Measurements from ENCODE around the gene TMEM273. TPM values are rescaled to one million over a fixed set of nuclear protein-coding genes. Genes with fewer than 3 reads are reported as not detected.

Gene TMEM273
- total RNA-seq, 1 donor from 2014 or later = 63.1 TPM

- Histone ChIP-seq H3K9me3 (no peaks in the 10 kb centered on the region), H3K4me1 (no peaks in the 10 kb centered on the region), H3K27me3 (no peaks in the 10 kb centered on the region), H3K27ac (no peak overlapping the region), H3K36me3 (no peaks in the 10 kb centered on the region), H3K4me3 (no peak overlapping the region)
- DNase-seq = no peak
- intact Hi-C loops (cut with DNase I) = no loop called here
- TF ChIP-seq, protein P1, sequence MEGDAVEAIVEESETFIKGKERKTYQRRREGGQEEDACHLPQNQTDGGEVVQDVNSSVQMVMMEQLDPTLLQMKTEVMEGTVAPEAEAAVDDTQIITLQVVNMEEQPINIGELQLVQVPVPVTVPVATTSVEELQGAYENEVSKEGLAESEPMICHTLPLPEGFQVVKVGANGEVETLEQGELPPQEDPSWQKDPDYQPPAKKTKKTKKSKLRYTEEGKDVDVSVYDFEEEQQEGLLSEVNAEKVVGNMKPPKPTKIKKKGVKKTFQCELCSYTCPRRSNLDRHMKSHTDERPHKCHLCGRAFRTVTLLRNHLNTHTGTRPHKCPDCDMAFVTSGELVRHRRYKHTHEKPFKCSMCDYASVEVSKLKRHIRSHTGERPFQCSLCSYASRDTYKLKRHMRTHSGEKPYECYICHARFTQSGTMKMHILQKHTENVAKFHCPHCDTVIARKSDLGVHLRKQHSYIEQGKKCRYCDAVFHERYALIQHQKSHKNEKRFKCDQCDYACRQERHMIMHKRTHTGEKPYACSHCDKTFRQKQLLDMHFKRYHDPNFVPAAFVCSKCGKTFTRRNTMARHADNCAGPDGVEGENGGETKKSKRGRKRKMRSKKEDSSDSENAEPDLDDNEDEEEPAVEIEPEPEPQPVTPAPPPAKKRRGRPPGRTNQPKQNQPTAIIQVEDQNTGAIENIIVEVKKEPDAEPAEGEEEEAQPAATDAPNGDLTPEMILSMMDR (IDR thresholded peaks at IDR 0.05) = no peak
- ATAC-seq = no peak
These were observed 38.3 kb downstream of the TMEM273 start for GRCh38 chr10:49149881-49150280.

DNA sequence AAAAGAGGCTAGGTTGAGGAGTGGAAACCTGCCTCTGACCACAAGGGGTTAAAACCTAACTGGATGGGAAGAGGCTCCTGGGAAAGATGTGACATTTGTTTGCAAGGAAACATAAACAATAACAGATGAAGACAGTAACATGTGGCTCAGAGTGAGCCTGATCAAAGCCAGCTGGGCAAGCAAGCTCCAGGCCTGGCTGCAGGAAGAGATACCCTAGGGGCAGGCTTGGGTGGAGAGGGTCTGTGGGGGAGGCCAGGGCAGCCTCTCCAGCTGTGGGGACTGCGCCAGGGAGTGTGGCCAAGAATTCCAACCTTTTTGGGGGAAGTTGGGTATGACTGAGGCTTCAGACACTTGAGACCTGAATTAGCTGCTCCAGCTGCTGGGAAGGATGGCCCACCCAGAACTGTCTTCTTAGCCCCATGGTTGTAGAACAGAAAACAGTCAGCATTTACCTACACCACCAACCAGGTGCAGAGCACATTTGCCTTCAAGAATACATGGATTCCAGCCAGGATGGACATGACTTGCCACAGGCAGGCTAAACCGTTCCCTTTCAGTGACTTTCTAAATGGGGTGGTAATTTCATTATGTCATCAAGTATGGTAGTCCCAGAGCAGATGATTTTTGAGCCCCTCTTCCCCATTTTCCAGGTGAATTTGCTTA is 44.0 kb downstream of the TMEM273 start:
- peak; percentile 47 for ATAC-seq
- peaks cover 10% of the 10 kb centered on the region for H3K4me1 ChIP-seq
- no peak for DNase-seq
- no peaks in the 10 kb centered on the region for H3K36me3 ChIP-seq
- TF ChIP-seq, protein P1 (IDR thresholded peaks at IDR 0.05) = no peak
- no peaks in the 10 kb centered on the region for H3K27me3 ChIP-seq
- H3K9me3 ChIP-seq = no peaks in the 10 kb centered on the region
- intact Hi-C loops (cut with DNase I) = no loop called here
- H3K27ac ChIP-seq = no peak overlapping the region
- no peak overlapping the region for H3K4me3 ChIP-seq

DNA sequence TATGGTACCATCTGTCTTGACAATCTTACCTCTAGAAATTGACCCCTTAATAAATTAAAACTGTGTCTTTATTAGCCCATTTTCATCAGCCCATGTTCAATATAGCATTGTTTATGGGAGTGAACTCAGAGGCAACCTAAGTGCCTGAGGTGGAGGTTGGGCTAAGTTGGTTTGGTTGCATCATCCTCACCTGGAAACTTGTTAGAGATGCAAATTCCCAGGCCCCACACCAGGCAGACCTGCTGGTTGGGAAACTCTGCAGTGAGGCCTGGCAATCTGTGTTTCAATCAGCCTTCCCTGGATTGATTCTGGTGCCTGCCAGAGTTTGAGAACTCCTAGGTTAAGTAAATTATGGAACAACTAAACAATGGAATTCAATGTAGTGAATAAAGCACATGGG is 44.9 kb downstream of the TMEM273 start:
- no peaks in the 10 kb centered on the region for H3K27me3 ChIP-seq
- DNase-seq = no peak
- no peak overlapping the region for H3K27ac ChIP-seq
- no peak for ATAC-seq
- TF ChIP-seq, protein P1 (IDR thresholded peaks at IDR 0.05) = no peak
- H3K9me3 ChIP-seq = no peaks in the 10 kb centered on the region
- no peak overlapping the region for H3K4me3 ChIP-seq
- intact Hi-C loops (cut with DNase I) = no loop called here
- peaks cover 10% of the 10 kb centered on the region for H3K4me1 ChIP-seq
- no peaks in the 10 kb centered on the region for H3K36me3 ChIP-seq

DNA sequence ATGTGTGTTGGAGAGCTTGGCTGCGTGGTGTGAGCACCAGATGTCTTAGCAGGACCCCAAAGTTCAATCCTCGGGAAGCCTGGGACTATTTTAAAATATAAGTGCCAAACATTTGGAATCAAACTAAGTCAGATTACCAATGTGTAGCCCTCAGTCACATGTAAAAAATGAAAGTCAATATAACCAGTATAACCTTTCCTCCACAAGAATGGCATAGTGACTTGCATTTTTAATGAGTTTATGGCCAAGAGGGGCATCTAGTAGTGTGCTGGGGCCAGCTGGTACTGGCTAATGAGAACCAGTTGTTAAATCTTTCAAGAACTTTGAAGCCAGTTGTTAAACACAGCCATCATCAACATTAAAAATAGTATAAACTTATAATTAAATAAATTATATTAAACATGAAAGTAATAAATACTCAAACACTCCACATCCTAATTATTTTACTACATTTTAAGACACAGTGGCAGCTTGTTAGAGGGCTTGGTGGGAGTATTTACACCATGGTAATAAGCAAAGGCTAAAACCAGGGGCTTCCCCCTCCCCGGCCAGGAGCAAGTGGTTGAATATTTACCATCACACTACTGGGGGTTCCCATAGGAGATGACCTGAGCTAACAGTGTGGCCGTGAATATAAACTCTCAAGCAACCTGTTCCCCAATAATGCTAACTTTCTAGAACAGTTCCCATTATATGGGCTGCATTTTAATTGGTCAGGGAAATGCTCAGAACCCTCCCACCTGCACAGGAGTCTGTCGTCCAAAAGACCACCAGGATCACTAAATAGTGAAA is 46.5 kb downstream of the TMEM273 start:
- ATAC-seq (no peak), DNase-seq (no peak)
- Histone ChIP-seq H3K36me3 (no peaks in the 10 kb centered on the region), H3K27ac (no peak overlapping the region), H3K27me3 (no peaks in the 10 kb centered on the region), H3K4me3 (no peak overlapping the region), H3K4me1 (peaks cover 10% of the 10 kb centered on the region), H3K9me3 (no peaks in the 10 kb centered on the region)
- intact Hi-C loops (cut with DNase I) = no loop called here
- TF ChIP-seq, protein P1 (IDR thresholded peaks at IDR 0.05) = no peak

DNA sequence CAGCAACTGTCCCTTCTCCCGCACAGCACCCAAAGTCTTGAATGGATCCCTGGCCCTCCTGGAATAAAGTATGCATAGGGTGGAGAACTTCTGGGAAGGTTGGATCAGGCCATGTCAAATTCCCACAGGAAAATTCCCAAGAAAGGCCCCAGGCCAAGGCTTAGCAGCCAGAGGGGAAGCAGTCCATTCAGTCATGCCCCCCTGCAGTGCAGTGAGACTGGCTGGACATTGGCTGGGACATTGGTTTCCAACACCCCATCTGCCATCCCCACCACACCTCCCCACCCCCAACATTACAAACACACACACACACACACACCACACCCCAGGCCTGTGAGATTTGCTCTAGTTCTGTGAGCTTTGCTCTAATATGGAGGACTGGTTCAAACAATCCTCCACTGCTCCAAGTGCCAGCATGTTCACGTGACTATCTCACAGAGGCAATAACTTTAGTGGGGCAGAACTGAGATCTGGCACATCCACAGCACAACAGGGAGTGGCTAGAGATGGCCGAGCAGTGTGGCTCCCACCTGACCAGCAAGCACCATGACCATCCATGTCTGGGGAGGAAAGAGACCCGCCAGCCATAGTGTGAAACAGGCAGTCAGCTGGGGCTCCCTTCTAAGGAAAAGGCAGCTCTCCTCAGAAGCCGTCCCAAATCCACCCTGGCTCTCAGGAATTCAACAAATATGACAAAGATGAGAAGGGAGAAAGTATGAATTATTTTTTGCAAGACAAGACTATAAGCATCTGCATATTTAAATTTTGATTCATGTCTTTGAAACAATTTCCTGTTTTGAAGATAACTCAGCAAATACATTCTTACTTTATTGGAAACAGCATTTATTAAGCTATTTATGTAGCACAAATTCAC is 47.6 kb downstream of the TMEM273 start:
- no peak for ATAC-seq
- no peaks in the 10 kb centered on the region for H3K36me3 ChIP-seq
- intact Hi-C loops (cut with DNase I) = no loop called here
- H3K4me1 ChIP-seq = peaks cover 14% of the 10 kb centered on the region
- TF ChIP-seq, protein P1 (IDR thresholded peaks at IDR 0.05) = no peak
- no peaks in the 10 kb centered on the region for H3K27me3 ChIP-seq
- H3K27ac ChIP-seq = no peak overlapping the region
- H3K9me3 ChIP-seq = no peaks in the 10 kb centered on the region
- H3K4me3 ChIP-seq = no peak overlapping the region
- no peak for DNase-seq
